ENCODE data around the gene RPL3. TPM values are rescaled to one million over a fixed set of nuclear protein-coding genes. Genes with fewer than 3 reads are reported as not detected.

Gene RPL3
- total RNA-seq, 4 donors from 2014 or later = 909 to 2,069 (median 1,420) TPM

- Histone ChIP-seq H3K4me3 (peak overlapping the region; percentile 60 to 82 (median 74)), H3K27ac (peak overlapping the region; percentile 96 to 99 (median 98)), H3K4me1 (peaks cover 33 to 42% (median 37%) of the 10 kb centered on the region in 4 donors), H3K27me3 (no peaks in the 10 kb centered on the region), H3K36me3 (peaks cover 0 to 38% (median 18%) of the 10 kb centered on the region in 4 donors), H3K9me3 (no peaks in the 10 kb centered on the region)
- TF ChIP-seq CTCF (IDR thresholded peaks at IDR 0.05) (no peak), EP300 (IDR thresholded peaks at IDR 0.05; ENCODE audit: low read depth) (no peak), POLR2A (IDR thresholded peaks at IDR 0.05) (no peak), POLR2AphosphoS5 (IDR thresholded peaks at IDR 0.05) (no peak)
- intact Hi-C loops (cut with DNase I; ENCODE audit: low total_unique reads) (no loop called here), in situ Hi-C loops (cut with MboI; ENCODE audit: low pct_ligation_motif_present in 1 of 4, low pct_unique_long_range_greater_than_20kb in 1 of 4, low sequenced_read_pairs in 3 of 4) (loop anchor here in 2 of 4 donors (10.0 to 25.0 kb wide), 2 partner anchors 144 to 306 kb away; partner anchors contain the start of genes APOBEC3C (in 2 of the 2) and APOBEC3D (in 2 of the 2))
- 0 to 1% methylated on average over 4 to 25 of the region's 26 CpGs for WGBS, 2 donors (ENCODE audit: low coverage in 1 of 2)
- peak; percentile 44 for DNase-seq
Measured at GRCh38 chr22:39318507-39319283, 728 bp downstream of the RPL3 start.

- Histone ChIP-seq H3K4me1 (peaks cover 33 to 42% (median 37%) of the 10 kb centered on the region in 4 donors), H3K27ac (peak overlapping the region; percentile 96 to 99 (median 98)), H3K4me3 (peak overlapping the region in 3 of 4 donors; percentile 60 to 82 (median 68)), H3K36me3 (peaks cover 0 to 46% (median 22%) of the 10 kb centered on the region in 4 donors), H3K27me3 (no peaks in the 10 kb centered on the region), H3K9me3 (no peaks in the 10 kb centered on the region)
- intact Hi-C loops (cut with DNase I; ENCODE audit: low total_unique reads) (no loop called here), in situ Hi-C loops (cut with MboI; ENCODE audit: low pct_ligation_motif_present in 1 of 4, low pct_unique_long_range_greater_than_20kb in 1 of 4, low sequenced_read_pairs in 3 of 4) (loop anchor here in 2 of 4 donors (10.0 to 25.0 kb wide), 2 partner anchors 143 to 306 kb away; partner anchors contain the start of genes APOBEC3C (in 2 of the 2) and APOBEC3D (in 2 of the 2))
- DNase-seq = no peak
- WGBS, 2 donors (ENCODE audit: low coverage in 1 of 2) = 7 to 11% methylated on average over 3 to 9 of the region's 9 CpGs
- TF ChIP-seq EP300 (IDR thresholded peaks at IDR 0.05; ENCODE audit: low read depth) (no peak), CTCF (IDR thresholded peaks at IDR 0.05) (no peak), POLR2AphosphoS5 (IDR thresholded peaks at IDR 0.05) (no peak), POLR2A (IDR thresholded peaks at IDR 0.05) (no peak)
Measured at GRCh38 chr22:39317775-39318506, 1.5 kb downstream of the RPL3 start.

- in situ Hi-C loops (cut with MboI; ENCODE audit: low pct_ligation_motif_present in 1 of 4, low pct_unique_long_range_greater_than_20kb in 1 of 4, low sequenced_read_pairs in 3 of 4) = loop anchor here in 2 of 4 donors (10.0 to 25.0 kb wide), 2 partner anchors 142 to 305 kb away; partner anchors contain the start of genes APOBEC3C (in 2 of the 2) and APOBEC3D (in 2 of the 2)
- DNase-seq = peak; percentile 60
- Histone ChIP-seq H3K4me3 (peak overlapping the region in 2 of 4 donors; percentile 68 to 82), H3K4me1 (peaks cover 33 to 42% (median 37%) of the 10 kb centered on the region in 4 donors), H3K27me3 (no peaks in the 10 kb centered on the region), H3K27ac (peak overlapping the region; percentile 96 to 99 (median 98)), H3K9me3 (no peaks in the 10 kb centered on the region), H3K36me3 (peaks cover 0 to 53% (median 27%) of the 10 kb centered on the region in 4 donors)
- WGBS, 2 donors (ENCODE audit: low coverage in 1 of 2) = 17 to 27% methylated on average over 2 to 9 of the region's 9 CpGs
- intact Hi-C loops (cut with DNase I; ENCODE audit: low total_unique reads) = no loop called here
- TF ChIP-seq CTCF (IDR thresholded peaks at IDR 0.05) (no peak), EP300 (IDR thresholded peaks at IDR 0.05; ENCODE audit: low read depth) (no peak), POLR2A (IDR thresholded peaks at IDR 0.05) (no peak), POLR2AphosphoS5 (IDR thresholded peaks at IDR 0.05) (no peak)
Measured at GRCh38 chr22:39317084-39317774, 2.2 kb downstream of the RPL3 start.

Data from transverse colon (tissue), 4 donors.